SW480 (cell line): ENCODE results near the gene SDK1.
"Not testable (repeated sequence)": the region's sequence is repeated elsewhere in the genome, so short reads cannot be mapped to it uniquely, and the experiment has no call there.

Experiments used
- DNase-seq: peaks from one replicate; pipeline ENCODE4 v3.0.0-alpha.2; 2016; ENCODE audit warnings: low spot score

The SDK1 gene

GRCh38 chr7:4227105-4228010 lies 926.3 kb downstream of the SDK1 start:
- DNase-seq, result no peak

DNA sequence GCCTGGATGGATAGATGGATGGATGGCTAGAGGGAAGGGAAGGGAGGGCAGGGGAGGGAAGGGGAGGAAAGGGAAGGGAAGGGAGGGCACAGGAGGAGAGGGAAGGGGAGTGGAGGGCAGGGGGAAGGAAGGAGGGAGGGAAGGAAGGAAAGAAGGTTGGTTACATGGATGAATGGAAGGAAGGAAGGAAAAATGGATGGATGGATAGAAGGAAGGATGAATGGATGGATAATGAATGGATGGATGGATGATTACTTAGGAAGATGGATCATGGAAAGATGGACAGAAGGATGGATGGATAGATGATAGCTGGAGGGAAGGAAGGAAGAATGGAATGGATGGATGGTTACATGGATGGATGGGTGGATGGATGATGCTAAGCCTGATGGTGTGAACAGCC lies 929.3 kb downstream of the SDK1 start:
- no peak for DNase-seq

DNA sequence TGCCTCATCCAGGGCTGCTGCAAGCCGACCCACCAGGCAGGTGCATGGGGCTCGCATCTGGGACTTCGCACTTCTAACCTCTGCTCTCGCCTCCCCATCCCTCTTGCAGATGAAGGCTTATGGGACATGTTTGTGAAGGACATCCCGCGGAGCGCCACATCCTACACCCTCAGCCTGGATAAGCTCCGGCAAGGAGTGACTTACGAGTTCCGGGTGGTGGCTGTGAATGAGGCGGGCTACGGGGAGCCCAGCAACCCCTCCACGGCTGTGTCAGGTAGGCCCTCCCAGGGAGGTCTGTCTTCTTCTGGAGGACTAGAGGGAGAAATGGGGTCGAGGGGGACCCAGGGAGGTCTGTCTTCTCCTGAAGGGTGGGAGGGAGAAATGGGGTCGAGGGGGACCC lies 932.1 kb downstream of the SDK1 start:
- DNase-seq, result no peak

- no peak for DNase-seq
Observed at GRCh38 chr7:4233621-4234497, 932.8 kb downstream of the SDK1 start.

DNA sequence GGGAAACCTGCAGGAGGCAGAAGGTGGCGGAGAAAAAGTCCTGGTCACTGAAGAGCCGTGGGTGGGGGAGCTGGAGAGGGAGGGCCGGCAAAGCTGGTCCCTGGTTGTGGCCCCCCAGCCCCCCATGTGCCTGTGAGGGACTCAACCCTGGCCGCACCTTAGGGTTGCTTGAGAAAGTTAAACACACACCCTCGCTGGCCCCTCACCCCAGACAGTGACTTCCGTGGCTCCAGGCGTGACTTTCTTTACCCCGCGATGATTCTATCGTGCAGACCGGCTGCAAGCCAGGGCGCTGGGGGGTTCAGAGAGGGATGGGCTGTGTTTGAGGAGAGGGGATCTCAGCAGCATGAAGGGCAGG lies 933.4 kb downstream of the SDK1 start:
- no peak for DNase-seq

GRCh38 chr7:4234886-4235285 lies 933.8 kb downstream of the SDK1 start:
- DNase-seq, result no peak

GRCh38 chr7:4235596-4235995 lies 934.5 kb downstream of the SDK1 start:
- DNase-seq, result no peak

GRCh38 chr7:4236389-4236788 lies 935.3 kb downstream of the SDK1 start:
- no peak for DNase-seq

DNA sequence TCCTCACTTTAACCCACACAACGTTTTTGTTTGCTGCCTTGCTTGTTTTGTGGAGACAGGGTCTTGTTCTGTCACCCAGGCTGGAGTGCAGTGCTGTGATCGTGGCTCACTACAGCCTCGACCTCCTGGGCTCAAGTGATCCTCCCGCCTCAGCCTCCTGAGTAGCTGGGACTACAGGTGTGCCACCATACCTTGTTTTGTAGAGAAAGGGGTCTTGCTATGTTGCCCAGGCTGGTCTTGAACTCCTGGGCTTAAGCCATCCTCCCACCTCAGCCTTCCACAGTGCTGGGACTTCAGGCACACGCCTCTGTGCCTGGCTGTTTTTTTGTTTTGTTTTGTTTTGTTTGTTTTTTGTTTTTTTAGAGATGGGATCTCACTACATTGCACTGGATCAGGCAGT lies 935.8 kb downstream of the SDK1 start:
- DNase-seq, result not testable (repeated sequence)

DNA sequence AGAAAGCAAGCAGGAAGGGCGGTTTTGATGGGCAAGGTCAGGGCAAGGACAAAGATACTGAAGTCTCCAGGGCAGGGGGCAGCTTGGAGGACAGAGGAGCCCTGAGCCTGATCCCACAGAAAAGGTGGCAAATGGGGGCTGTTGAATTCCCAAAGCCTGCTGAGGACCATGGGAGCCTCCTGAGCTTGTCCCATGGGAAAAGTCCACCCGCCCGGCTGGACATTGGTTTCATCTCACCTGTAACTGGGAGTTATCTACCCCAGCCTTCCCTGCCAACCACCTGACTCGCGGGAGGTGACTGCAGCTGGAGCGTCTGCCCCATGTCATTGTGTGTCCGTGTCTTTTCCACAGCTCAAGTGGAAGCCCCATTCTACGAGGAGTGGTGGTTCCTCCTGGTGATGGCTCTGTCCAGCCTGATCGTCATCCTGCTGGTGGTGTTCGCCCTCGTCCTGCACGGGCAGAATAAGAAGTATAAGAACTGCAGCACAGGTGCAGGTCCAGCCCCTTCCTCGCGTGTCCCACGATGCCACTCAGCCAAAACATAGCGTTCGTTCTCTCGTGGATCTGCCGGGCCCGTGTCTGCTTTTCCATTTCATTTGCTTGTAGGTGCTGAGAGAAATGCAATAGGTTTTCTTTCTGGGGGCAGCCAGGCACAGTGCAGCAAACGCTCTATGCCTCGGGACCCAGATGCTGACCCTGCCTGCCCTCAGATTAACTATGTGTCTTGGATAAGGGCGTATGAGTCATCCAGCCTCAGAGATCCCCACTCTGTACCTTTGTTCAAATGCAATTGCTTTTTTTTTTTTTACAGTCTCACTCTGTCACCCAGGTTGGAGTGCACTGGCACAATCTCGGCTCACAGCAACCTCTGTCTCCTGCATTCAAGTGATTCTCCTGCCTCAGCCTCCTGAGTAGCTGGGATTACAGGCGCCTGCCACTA lies 936.5 kb downstream of the SDK1 start:
- no peak for DNase-seq

- no peak for DNase-seq
Observed at GRCh38 chr7:4238861-4239260, 937.8 kb downstream of the SDK1 start.

GRCh38 chr7:4240042-4240441 lies 939.0 kb downstream of the SDK1 start:
- no peak for DNase-seq

- DNase-seq, result no peak
Observed at GRCh38 chr7:4240520-4241303, 939.7 kb downstream of the SDK1 start.

- DNase-seq, result no peak
Observed at GRCh38 chr7:4241304-4241612, 940.2 kb downstream of the SDK1 start.

- DNase-seq, result no peak
Observed at GRCh38 chr7:4241791-4242190, 940.7 kb downstream of the SDK1 start.

DNA sequence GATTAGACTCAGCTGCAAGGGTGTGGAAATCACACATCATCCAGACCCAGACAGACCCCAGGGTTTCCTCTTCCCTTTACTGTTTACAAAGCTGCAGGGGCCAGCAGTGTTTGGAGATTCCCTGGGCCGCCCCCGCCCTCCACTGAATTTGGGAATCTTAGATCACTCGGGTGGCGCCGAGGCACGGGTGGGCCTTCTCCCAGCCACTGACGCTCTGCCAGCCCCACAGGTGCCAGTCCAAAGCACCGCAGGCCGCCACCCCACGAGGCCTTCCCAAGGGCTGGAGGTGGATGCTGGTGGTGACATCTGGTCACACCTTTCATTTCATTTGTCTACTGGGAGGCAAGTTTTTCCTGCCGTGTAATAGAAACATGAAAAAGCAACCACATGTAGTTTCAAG lies 941.7 kb downstream of the SDK1 start:
- DNase-seq, result no peak

- no peak for DNase-seq
Observed at GRCh38 chr7:4244041-4244440, 943.0 kb downstream of the SDK1 start.

DNA sequence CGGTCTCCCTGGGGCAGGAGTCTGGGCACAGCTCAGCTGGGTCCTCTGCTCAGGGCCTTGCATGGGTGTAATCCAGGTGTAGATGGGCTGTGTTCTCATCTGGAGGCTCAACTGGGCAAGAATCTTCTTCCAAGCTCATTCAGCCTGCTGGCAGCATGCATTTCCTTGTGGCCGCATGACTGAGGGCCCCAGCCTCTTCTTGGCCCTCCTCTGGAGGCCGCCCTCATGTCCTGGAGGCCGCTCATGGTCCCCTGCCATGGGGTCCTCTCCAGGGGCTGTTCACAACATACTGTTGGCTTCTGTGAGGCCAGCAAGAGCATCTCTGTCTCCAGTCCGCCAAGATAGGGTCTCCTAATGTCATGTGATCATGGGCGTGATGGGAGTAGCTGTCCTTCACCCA lies 943.6 kb downstream of the SDK1 start:
- no peak for DNase-seq

GRCh38 chr7:4245135-4245865 lies 944.2 kb downstream of the SDK1 start:
- no peak for DNase-seq

DNA sequence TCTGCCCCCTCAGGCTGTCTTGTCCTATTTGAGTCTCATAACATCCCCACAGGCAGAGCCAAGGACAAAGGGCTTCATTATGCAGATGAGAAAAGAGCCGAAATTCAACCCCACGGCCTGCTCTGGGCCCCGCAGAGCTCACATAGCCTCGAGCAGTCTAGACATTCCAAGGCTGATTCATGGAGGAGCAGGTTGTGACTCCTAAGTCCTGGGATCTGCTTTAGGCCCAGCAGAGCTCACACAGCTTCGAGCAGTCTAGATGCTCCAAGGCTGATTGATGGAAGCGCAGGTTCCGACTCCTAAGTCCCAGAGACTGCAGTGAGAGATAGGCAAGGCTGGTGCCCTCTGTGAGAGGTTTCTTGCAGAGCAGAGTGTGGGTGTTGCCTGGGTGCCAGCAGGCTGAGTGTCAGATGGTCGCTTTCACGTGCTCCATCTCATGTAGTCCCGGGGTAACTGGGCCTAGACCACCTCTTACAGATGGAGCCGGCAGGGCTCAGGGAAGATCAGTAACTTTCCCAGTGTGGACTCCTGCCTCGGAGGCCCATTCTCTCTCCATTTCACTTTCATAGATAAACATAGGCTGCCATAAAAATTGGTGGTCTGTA lies 944.9 kb downstream of the SDK1 start:
- no peak for DNase-seq
